ENCODE measurements around the gene OLIG1. TPM values are rescaled to one million over a fixed set of nuclear protein-coding genes. Genes with fewer than 3 reads are reported as not detected.
A peak's percentile ranks its signal among the peaks of the same experiment; 100 is the strongest.

OLIG1 gene
- polyA plus RNA-seq, 1 of the 3 experiments (the other 2 are of a cell fraction): not detected

GRCh38 chr21:33021667-33022066 is 48.3 kb upstream of the OLIG1 start (continued):
- TF ChIP-seq EP300 (IDR thresholded peaks at IDR 0.05; ENCODE audit: borderline replicate concordance in 1 of 2, low read depth in 1 of 2, low read length in 1 of 2) (no peak), JUND (IDR thresholded peaks at IDR 0.05) (no peak), FOSL2 (IDR thresholded peaks at IDR 0.05; ENCODE audit: borderline replicate concordance, low read depth) (no peak), FOXJ3 (CRISPR knock-in tag; IDR thresholded peaks at IDR 0.05) (no peak), RAD21 (IDR thresholded peaks at IDR 0.05; ENCODE audit: low read length) (no peak), FOXM1 (IDR thresholded peaks at IDR 0.05; ENCODE audit: low read depth) (no peak), POLR2AphosphoS5 (IDR thresholded peaks at IDR 0.05; ENCODE audit: low read depth, low read length) (no peak), RFX5 (IDR thresholded peaks at IDR 0.05; ENCODE audit: low read length) (no peak)

GRCh38 chr21:33022489-33022827 is 47.5 kb upstream of the OLIG1 start:
- Histone ChIP-seq H3K4me3 (ENCODE audit: low read depth in 2 of 2, low read length in 1 of 2) (no peak overlapping the region), H2AFZ (ENCODE audit: low read depth) (no peak overlapping the region), H3F3A (replicated peaks; ENCODE audit: insufficient read depth) (no peaks in the 10 kb centered on the region), H3K9me3 (no peaks in the 10 kb centered on the region), H3K4me1 (ENCODE audit: control insufficient read depth in 1 of 2, insufficient read depth in 2 of 2, low read depth in 1 of 2, low read length in 1 of 2) (no peaks in the 10 kb centered on the region), H3K27ac (ENCODE audit: low read depth in 2 of 2, low read length in 1 of 2) (no peak overlapping the region), H3K9ac (no peak overlapping the region), H3K4me2 (no peak overlapping the region), H4K20me1 (ENCODE audit: insufficient read depth) (no peaks in the 10 kb centered on the region), H3K27me3 (ENCODE audit: insufficient read depth) (peaks cover 95% of the 10 kb centered on the region), H3K79me2 (ENCODE audit: insufficient read depth) (no peaks in the 10 kb centered on the region), H3K36me3 (replicated peaks in 1 of 2; ENCODE audit: control insufficient read depth in 1 of 2, insufficient read depth in 2 of 2, low read length in 1 of 2) (no peaks in the 10 kb centered on the region), H3K9me2 (no peaks in the 10 kb centered on the region)
- peak; percentile 12 for DNase-seq
- ChIA-PET POLR2A (no interaction called here), CTCF (no interaction called here)
- TF ChIP-seq EZH2phosphoT487 (IDR thresholded peaks at IDR 0.05; ENCODE audit: borderline replicate concordance, low read depth): 0 out of 2 replicates have a peak, but pooled peaks have one; percentile 1
- no peak for TF ChIP-seq CTCF (IDR thresholded peaks at IDR 0.05)
- WGBS (ENCODE audit: low lambda C conversion rate): 9% methylated on average over 10 of the region's 17 CpGs

GRCh38 chr21:33022828-33023573 is 46.9 kb upstream of the OLIG1 start:
- H2AFZ ChIP-seq (ENCODE audit: low read depth): no peak overlapping the region
- H4K20me1 ChIP-seq (ENCODE audit: insufficient read depth): no peaks in the 10 kb centered on the region
- H3K27ac ChIP-seq (ENCODE audit: low read depth in 2 of 2, low read length in 1 of 2): no peak overlapping the region
- H3K9me2 ChIP-seq: no peaks in the 10 kb centered on the region
- POLR2A ChIA-PET: no interaction called here
- DNase-seq: peak; percentile 28
- CTCF ChIA-PET: no interaction called here
- peaks cover 95% of the 10 kb centered on the region for H3K27me3 ChIP-seq (ENCODE audit: insufficient read depth)
- H3K9me3 ChIP-seq: no peaks in the 10 kb centered on the region
- no peaks in the 10 kb centered on the region for H3F3A ChIP-seq (replicated peaks; ENCODE audit: insufficient read depth)
- no peak overlapping the region for H3K4me2 ChIP-seq
- TF ChIP-seq FOSL2 (IDR thresholded peaks at IDR 0.05; ENCODE audit: borderline replicate concordance, low read depth) (no peak), TAF1 (IDR thresholded peaks at IDR 0.05; ENCODE audit: borderline replicate concordance, low read depth, low read length) (no peak), EZH2phosphoT487 (IDR thresholded peaks at IDR 0.05; ENCODE audit: borderline replicate concordance, low read depth) (0 out of 2 replicates have a peak, but pooled peaks have one; percentile 3)
- no peaks in the 10 kb centered on the region for H3K4me1 ChIP-seq (ENCODE audit: control insufficient read depth in 1 of 2, insufficient read depth in 2 of 2, low read depth in 1 of 2, low read length in 1 of 2)
- H3K4me3 ChIP-seq (ENCODE audit: low read depth in 2 of 2, low read length in 1 of 2): no peak overlapping the region
- H3K36me3 ChIP-seq (replicated peaks in 1 of 2; ENCODE audit: control insufficient read depth in 1 of 2, insufficient read depth in 2 of 2, low read length in 1 of 2): no peaks in the 10 kb centered on the region
- no peaks in the 10 kb centered on the region for H3K79me2 ChIP-seq (ENCODE audit: insufficient read depth)
- WGBS (ENCODE audit: low lambda C conversion rate): 2% methylated on average over 20 of the region's 52 CpGs
- H3K9ac ChIP-seq: no peak overlapping the region

All from SK-N-SH (cell line).